Hepatocyte (in vitro differentiated cells): ENCODE data around the gene BMP7. TPM values are rescaled to one million over a fixed set of nuclear protein-coding genes. Genes with fewer than 3 reads are reported as not detected.

Source experiments
- DNase-seq: peaks from one replicate; pipeline ENCODE4 v3.0.0-alpha.2; 2016; ENCODE audit warnings: low spot score
- H2AFZ ChIP-seq: fragments of 200-600 bp; sonication (generic); 2 replicates; pipeline ENCODE4 v1.6.0; 2016; ENCODE audit warnings: antibody characterized with exemption, mild to moderate bottlenecking
- H3K27ac ChIP-seq: fragments of 200-600 bp; sonication (generic); 2 replicates; pipeline ENCODE4 v1.5.1; 2016; ENCODE audit warnings: mild to moderate bottlenecking
- H3K27me3 ChIP-seq: fragments of 200-600 bp; sonication (generic); 2 replicates; pipeline ENCODE4 v1.6.1; 2016
- H3K36me3 ChIP-seq: fragments of 200-600 bp; sonication (generic); replicated peaks from 2 replicates; pipeline ENCODE4 v1.5.1; 2016; ENCODE audit warnings: low read depth; ENCODE audit not compliant: insufficient read depth
- H3K4me1 ChIP-seq: fragments of 200-600 bp; sonication (generic); 2 replicates; pipeline ENCODE4 v1.5.1; 2016; ENCODE audit warnings: mild to moderate bottlenecking, moderate library complexity; ENCODE audit not compliant: insufficient read depth
- H3K4me2 ChIP-seq: fragments of 200-600 bp; sonication (generic); 2 replicates; pipeline ENCODE4 v1.6.0; 2016
- H3K4me3 ChIP-seq: fragments of 200-600 bp; sonication (generic); 2 replicates; pipeline ENCODE4 v1.5.1; 2016; ENCODE audit warnings: mild to moderate bottlenecking
- H3K79me2 ChIP-seq: fragments of 200-600 bp; sonication (generic); 2 replicates; pipeline ENCODE4 v1.6.0; 2017; ENCODE audit warnings: mild to moderate bottlenecking
- H3K9me2 ChIP-seq: fragments of 200-600 bp; sonication (generic); replicated peaks from 2 replicates; pipeline ENCODE4 v1.6.0; 2017; ENCODE audit warnings: mild to moderate bottlenecking; ENCODE audit not compliant: insufficient read depth
- H3K9me3 ChIP-seq: fragments of 200-600 bp; sonication (generic); 2 replicates; pipeline ENCODE4 v1.5.1; 2016; ENCODE audit warnings: low read depth, mild to moderate bottlenecking
- H4K20me1 ChIP-seq: fragments of 200-600 bp; sonication (generic); 2 replicates; pipeline ENCODE4 v1.6.0; 2016; ENCODE audit warnings: mild to moderate bottlenecking; ENCODE audit not compliant: insufficient read depth, poor library complexity, severe bottlenecking
- EZH2 ChIP-seq: fragments of 200-600 bp; sonication (generic); IDR thresholded peaks from 2 replicates; pipeline ENCODE4 v1.6.1; 2016; ENCODE audit warnings: antibody characterized with exemption, mild to moderate bottlenecking, borderline replicate concordance
- EZH2phosphoT487 ChIP-seq: fragments of 200-600 bp; sonication (generic); IDR thresholded peaks from one replicate; pipeline ENCODE4 v1.6.1; 2018; ENCODE audit warnings: antibody characterized with exemption, mild to moderate bottlenecking, low read depth, moderate library complexity; ENCODE audit not compliant: unreplicated experiment, severe bottlenecking
- WGBS: methylation state at CpG from one replicate; pipeline ENCODE4 v1.1.6; 2016; ENCODE audit warnings: low lambda C conversion rate; ENCODE audit errors: missing lambda C conversion rate; 5-methylcytosine and 5-hydroxymethylcytosine counted together
- polyA plus RNA-seq: library from polyadenylated mRNA; unstranded; fragments of >200 nt; fragmentation: Nextera tagmentation; extraction: Ambion mirVana; gene quantifications from 2 replicates; pipeline ENCODE4 v1.2.1, GENCODE V29; 2016
- total RNA-seq: library from RNA; depleted of rRNA; stranded (reverse); fragments of >200 nt; gene quantifications from 2 replicates; pipeline ENCODE4 v1.2.3, GENCODE V29; 2014
- TF ChIP-seq, protein P1 (sequence below): fragments of 200-600 bp; sonication (generic); IDR thresholded peaks from 2 replicates; pipeline ENCODE4 v1.5.1; 2016; ENCODE audit warnings: antibody characterized with exemption, mild to moderate bottlenecking; ENCODE audit not compliant: poor library complexity

Gene BMP7
- total and polyA plus RNA-seq, 2 experiments from 2014 or later = 9.1 to 14.8 TPM

DNA sequence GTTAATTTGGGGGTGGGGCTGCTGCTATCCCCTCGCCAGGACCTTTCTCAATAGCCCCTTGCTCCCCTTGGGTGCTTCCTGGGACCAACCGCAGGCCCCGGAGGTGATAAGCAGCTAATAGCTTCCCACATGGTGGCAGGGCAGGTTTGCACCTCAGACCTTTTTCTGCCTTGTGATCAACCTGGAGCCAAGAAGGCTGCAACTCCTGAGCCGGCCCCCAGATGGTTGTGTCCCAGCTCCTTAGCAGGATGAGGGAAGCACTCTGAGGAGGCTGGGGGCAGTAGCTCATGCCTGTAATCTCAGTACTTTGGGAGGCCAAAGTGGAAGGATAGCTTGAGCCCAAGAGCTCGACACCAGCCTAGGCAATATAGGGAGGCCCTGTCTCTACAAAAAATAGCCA is 85.5 kb downstream of the BMP7 start:
- Histone ChIP-seq H3K27me3 (no peaks in the 10 kb centered on the region), H3K9me3 (no peaks in the 10 kb centered on the region), H3K36me3 (no peaks in the 10 kb centered on the region), H3K4me1 (no peaks in the 10 kb centered on the region), H3K27ac (no peak overlapping the region), H3K4me3 (no peak overlapping the region), H3K79me2 (no peaks in the 10 kb centered on the region), H3K9me2 (no peaks in the 10 kb centered on the region), H2AFZ (no peak overlapping the region), H3K4me2 (no peak overlapping the region), H4K20me1 (no peaks in the 10 kb centered on the region)
- TF ChIP-seq, protein P1, sequence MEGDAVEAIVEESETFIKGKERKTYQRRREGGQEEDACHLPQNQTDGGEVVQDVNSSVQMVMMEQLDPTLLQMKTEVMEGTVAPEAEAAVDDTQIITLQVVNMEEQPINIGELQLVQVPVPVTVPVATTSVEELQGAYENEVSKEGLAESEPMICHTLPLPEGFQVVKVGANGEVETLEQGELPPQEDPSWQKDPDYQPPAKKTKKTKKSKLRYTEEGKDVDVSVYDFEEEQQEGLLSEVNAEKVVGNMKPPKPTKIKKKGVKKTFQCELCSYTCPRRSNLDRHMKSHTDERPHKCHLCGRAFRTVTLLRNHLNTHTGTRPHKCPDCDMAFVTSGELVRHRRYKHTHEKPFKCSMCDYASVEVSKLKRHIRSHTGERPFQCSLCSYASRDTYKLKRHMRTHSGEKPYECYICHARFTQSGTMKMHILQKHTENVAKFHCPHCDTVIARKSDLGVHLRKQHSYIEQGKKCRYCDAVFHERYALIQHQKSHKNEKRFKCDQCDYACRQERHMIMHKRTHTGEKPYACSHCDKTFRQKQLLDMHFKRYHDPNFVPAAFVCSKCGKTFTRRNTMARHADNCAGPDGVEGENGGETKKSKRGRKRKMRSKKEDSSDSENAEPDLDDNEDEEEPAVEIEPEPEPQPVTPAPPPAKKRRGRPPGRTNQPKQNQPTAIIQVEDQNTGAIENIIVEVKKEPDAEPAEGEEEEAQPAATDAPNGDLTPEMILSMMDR = no peak
- TF ChIP-seq EZH2 (no peak), EZH2phosphoT487 (no peak)
- DNase-seq = no peak
- WGBS = 63% methylated on average over 5 of the region's 5 CpGs

DNA sequence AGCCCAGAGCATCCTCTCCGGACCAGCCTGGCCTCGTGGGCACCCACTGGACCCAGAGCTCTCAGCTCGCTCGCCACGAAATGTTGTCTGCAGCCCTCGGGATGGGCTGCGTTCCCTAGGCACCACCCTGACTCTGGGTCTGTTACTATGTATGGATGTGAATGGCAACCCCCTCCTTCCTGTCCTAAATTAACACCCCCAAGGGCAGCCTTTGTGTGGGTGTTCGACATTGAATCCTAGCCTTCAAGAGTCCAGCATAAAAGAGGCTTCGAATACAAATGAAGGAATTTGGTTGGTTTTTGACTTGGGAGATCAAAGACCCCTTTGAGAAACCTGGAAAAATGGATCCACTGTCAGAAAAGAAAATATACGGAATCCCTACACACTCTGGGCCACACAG is 86.1 kb downstream of the BMP7 start:
- no peaks in the 10 kb centered on the region for H3K9me2 ChIP-seq
- H3K27ac ChIP-seq = no peak overlapping the region
- H3K27me3 ChIP-seq = no peaks in the 10 kb centered on the region
- H3K36me3 ChIP-seq = no peaks in the 10 kb centered on the region
- no peak for DNase-seq
- no peaks in the 10 kb centered on the region for H3K4me1 ChIP-seq
- H3K4me2 ChIP-seq = no peak overlapping the region
- no peaks in the 10 kb centered on the region for H3K79me2 ChIP-seq
- no peaks in the 10 kb centered on the region for H3K9me3 ChIP-seq
- H4K20me1 ChIP-seq = no peaks in the 10 kb centered on the region
- H2AFZ ChIP-seq = no peak overlapping the region
- TF ChIP-seq EZH2 (no peak), EZH2phosphoT487 (no peak)
- TF ChIP-seq, protein P1 = no peak
- WGBS = 86% methylated on average over 10 of the region's 10 CpGs
- H3K4me3 ChIP-seq = no peak overlapping the region

DNA sequence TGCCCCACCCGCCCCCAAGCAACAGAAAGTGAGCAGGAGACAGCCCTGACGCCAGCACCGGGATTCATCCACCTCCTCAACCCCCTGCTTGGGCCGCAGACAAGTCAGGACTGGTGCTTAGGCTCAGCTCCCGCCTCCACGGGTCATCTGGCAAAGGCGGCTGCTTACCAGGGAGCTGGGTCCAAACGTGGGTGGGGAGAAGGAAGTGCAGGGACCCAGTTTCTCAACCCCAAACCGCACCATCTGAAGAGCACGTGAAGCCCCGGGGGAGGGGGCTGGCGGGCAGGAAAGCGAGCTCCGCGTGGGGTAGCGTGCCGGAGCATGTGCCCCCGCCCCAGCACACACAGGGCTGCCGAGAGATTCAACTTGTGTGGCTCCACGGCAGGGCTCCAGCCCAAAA is 87.2 kb downstream of the BMP7 start:
- Histone ChIP-seq H3K4me3 (no peak overlapping the region), H3K4me2 (no peak overlapping the region), H3K27ac (no peak overlapping the region), H3K79me2 (no peaks in the 10 kb centered on the region), H3K4me1 (no peaks in the 10 kb centered on the region), H3K36me3 (no peaks in the 10 kb centered on the region), H3K9me2 (no peaks in the 10 kb centered on the region), H3K27me3 (no peaks in the 10 kb centered on the region), H2AFZ (no peak overlapping the region), H4K20me1 (no peaks in the 10 kb centered on the region), H3K9me3 (no peaks in the 10 kb centered on the region)
- no peak for TF ChIP-seq EZH2
- TF ChIP-seq, protein P1 = no peak
- TF ChIP-seq EZH2phosphoT487 = no peak
- DNase-seq = no peak
- 81% methylated on average over 18 of the region's 20 CpGs for WGBS
